Lower lobe of right lung (tissue), 2 donors: ENCODE measurements around the gene SHC3. TPM values are rescaled to one million over a fixed set of nuclear protein-coding genes. Genes with fewer than 3 reads are reported as not detected.

ENCODE experiments used
- ATAC-seq, 2 donors: fragments of 200-7000 bp; cut with Tn5 transposase; one replicate each; pipeline ENCODE4 v1.9.1; 2020 to 2022; ENCODE audit warnings: mild to moderate bottlenecking in 2 of 2, moderate library complexity in 2 of 2
- DNase-seq: peaks from one replicate; pipeline ENCODE4 v3.0.0-alpha.2; 2020
- H3K27ac ChIP-seq: fragments of 200-600 bp; one replicate; pipeline ENCODE4 v1.8.0; 2022
- H3K27me3 ChIP-seq: fragments of 200-600 bp; one replicate; pipeline ENCODE4 v1.8.0; 2022; ENCODE audit warnings: low read depth
- H3K36me3 ChIP-seq: fragments of 200-600 bp; one replicate; pipeline ENCODE4 v1.8.0; 2022; ENCODE audit warnings: mild to moderate bottlenecking
- H3K4me1 ChIP-seq: fragments of 200-600 bp; one replicate; pipeline ENCODE4 v1.8.0; 2022
- H3K4me3 ChIP-seq: fragments of 200-600 bp; one replicate; pipeline ENCODE4 v1.8.0; 2022; ENCODE audit warnings: mild to moderate bottlenecking
- H3K9me3 ChIP-seq: fragments of 200-600 bp; one replicate; pipeline ENCODE4 v1.8.0; 2022
- intact Hi-C: fragments of 100-400 bp; cut with DNase I; formaldehyde crosslinking; loops from one replicate; pipeline ENCODE4 v1.11.0; 2022
- total RNA-seq: library from RNA; stranded (reverse); fragmentation: NEBNext Ultra II Directional; extraction: Animal tissue kit (Norgen Biotek cat#: 25700); gene quantifications from one replicate; pipeline ENCODE4 v1.2.1, GENCODE V29; 2021
- TF ChIP-seq, protein P1 (sequence below): fragments of 200-600 bp; IDR thresholded peaks from one replicate; pipeline ENCODE4 v1.8.0; 2022; ENCODE audit warnings: antibody characterized with exemption, mild to moderate bottlenecking
- donor health status: DM: no; HTN: yes; CAD: no; lungs with severe emphysema.

The SHC3 gene
- total RNA-seq, 1 donor from 2014 or later, result 13.2 TPM

DNA sequence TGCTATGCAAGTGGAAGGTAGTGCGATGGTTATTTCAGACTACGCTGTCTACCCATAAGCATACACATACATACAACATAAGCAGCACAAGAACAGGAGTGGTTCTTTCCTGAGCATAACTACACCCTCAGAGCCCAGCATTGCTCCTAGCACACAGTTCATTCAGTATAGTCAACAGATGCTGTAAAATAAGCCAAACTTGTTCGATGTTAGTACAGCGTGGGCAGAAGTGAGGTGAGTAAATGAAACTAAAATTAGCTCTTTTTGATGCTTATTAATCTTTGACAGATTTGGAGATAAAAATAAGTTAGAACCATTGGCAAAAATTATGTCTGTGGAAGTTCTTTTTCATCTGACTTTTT lies 139.5 kb downstream of the SHC3 start:
- ATAC-seq, result no peak
- Histone ChIP-seq H3K36me3 (no peaks in the 10 kb centered on the region), H3K4me3 (no peak overlapping the region), H3K27me3 (no peaks in the 10 kb centered on the region), H3K4me1 (peaks cover 12% of the 10 kb centered on the region), H3K9me3 (no peaks in the 10 kb centered on the region), H3K27ac (peak overlapping the region; percentile 53)
- TF ChIP-seq, protein P1, sequence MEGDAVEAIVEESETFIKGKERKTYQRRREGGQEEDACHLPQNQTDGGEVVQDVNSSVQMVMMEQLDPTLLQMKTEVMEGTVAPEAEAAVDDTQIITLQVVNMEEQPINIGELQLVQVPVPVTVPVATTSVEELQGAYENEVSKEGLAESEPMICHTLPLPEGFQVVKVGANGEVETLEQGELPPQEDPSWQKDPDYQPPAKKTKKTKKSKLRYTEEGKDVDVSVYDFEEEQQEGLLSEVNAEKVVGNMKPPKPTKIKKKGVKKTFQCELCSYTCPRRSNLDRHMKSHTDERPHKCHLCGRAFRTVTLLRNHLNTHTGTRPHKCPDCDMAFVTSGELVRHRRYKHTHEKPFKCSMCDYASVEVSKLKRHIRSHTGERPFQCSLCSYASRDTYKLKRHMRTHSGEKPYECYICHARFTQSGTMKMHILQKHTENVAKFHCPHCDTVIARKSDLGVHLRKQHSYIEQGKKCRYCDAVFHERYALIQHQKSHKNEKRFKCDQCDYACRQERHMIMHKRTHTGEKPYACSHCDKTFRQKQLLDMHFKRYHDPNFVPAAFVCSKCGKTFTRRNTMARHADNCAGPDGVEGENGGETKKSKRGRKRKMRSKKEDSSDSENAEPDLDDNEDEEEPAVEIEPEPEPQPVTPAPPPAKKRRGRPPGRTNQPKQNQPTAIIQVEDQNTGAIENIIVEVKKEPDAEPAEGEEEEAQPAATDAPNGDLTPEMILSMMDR, result no peak
- intact Hi-C loops, result no loop called here
- DNase-seq, result no peak

- Histone ChIP-seq H3K27me3 (no peaks in the 10 kb centered on the region), H3K36me3 (no peaks in the 10 kb centered on the region), H3K9me3 (no peaks in the 10 kb centered on the region), H3K4me3 (no peak overlapping the region), H3K4me1 (peaks cover 12% of the 10 kb centered on the region), H3K27ac (peak overlapping the region; percentile 53)
- no peak for DNase-seq
- intact Hi-C loops, result no loop called here
- TF ChIP-seq, protein P1, result no peak
- peak; percentile 58 to 66 for ATAC-seq
Measured at GRCh38 chr9:89038382-89039103, 140.1 kb downstream of the SHC3 start.

GRCh38 chr9:89037891-89038290 lies 140.7 kb downstream of the SHC3 start:
- intact Hi-C loops, result no loop called here
- Histone ChIP-seq H3K27ac (peak overlapping the region; percentile 11), H3K36me3 (no peaks in the 10 kb centered on the region), H3K4me3 (no peak overlapping the region), H3K9me3 (no peaks in the 10 kb centered on the region), H3K4me1 (peaks cover 12% of the 10 kb centered on the region), H3K27me3 (no peaks in the 10 kb centered on the region)
- ATAC-seq, result no peak
- TF ChIP-seq, protein P1, result no peak
- DNase-seq, result no peak

- Histone ChIP-seq H3K4me3 (no peak overlapping the region), H3K27ac (no peak overlapping the region), H3K27me3 (no peaks in the 10 kb centered on the region), H3K4me1 (peaks cover 12% of the 10 kb centered on the region), H3K36me3 (no peaks in the 10 kb centered on the region), H3K9me3 (no peaks in the 10 kb centered on the region)
- DNase-seq (no peak), ATAC-seq (peak in 1 of 2 donors; percentile 26)
- intact Hi-C loops, result no loop called here
- TF ChIP-seq, protein P1, result no peak
Measured at GRCh38 chr9:89037346-89037745, 141.3 kb downstream of the SHC3 start.

DNA sequence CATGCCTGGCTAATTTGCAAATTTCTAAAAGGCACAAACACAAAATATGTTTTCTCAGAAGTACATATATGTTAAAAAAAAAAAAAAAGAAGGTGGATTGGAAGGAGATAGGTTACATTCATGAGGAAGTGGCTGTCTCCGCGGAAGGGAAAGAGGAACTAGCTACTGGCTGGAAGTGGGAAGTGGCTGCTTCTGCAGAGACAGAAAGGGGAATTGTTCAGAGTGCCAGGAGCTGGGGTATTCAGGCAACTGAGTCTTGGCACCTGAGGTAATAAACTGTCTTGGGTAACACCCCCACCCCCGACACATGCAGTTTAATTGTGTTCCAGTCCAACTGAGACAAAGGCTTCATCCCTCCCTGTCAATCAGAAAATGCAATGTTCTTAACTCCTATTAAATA lies 141.7 kb downstream of the SHC3 start:
- ATAC-seq, result peak; percentile 72 to 80
- intact Hi-C loops, result no loop called here
- DNase-seq, result no peak
- no peaks in the 10 kb centered on the region for H3K27me3 ChIP-seq
- H3K27ac ChIP-seq, result no peak overlapping the region
- H3K9me3 ChIP-seq, result no peaks in the 10 kb centered on the region
- H3K4me1 ChIP-seq, result peaks cover 12% of the 10 kb centered on the region
- H3K4me3 ChIP-seq, result no peak overlapping the region
- no peaks in the 10 kb centered on the region for H3K36me3 ChIP-seq
- TF ChIP-seq, protein P1, result no peak
